ACC112 (cell line): Measurements from ENCODE around the gene AJM1.
"Not testable (repeated sequence)": the region's sequence is repeated elsewhere in the genome, so short reads cannot be mapped to it uniquely, and the experiment has no call there.

Experiments used
- H2AFZ ChIP-seq: fragments of 200-600 bp; sonication (generic); one replicate; pipeline ENCODE4 v1.6.0; 2017; ENCODE audit warnings: antibody characterized with exemption, low read length; ENCODE audit not compliant: unreplicated experiment
- H3K27ac ChIP-seq: fragments of 200-600 bp; sonication (generic); 2 replicates; pipeline ENCODE4 v1.5.1; 2014; ENCODE audit warnings: low read depth, mild to moderate bottlenecking, antibody characterized with exemption, low read length, moderate library complexity
- H3K27me3 ChIP-seq: fragments of 200-600 bp; sonication (generic); 2 replicates; pipeline ENCODE4 v1.6.1; 2014; ENCODE audit warnings: mild to moderate bottlenecking, antibody characterized with exemption, low read length, moderate library complexity, mixed read lengths; ENCODE audit not compliant: insufficient read depth
- H3K36me3 ChIP-seq: fragments of 200-600 bp; sonication (generic); 2 replicates; pipeline ENCODE4 v1.6.1; 2016; ENCODE audit warnings: mild to moderate bottlenecking, antibody characterized with exemption, low read length, moderate library complexity, mixed read lengths; ENCODE audit not compliant: insufficient read depth
- H3K4me1 ChIP-seq: fragments of 200-600 bp; sonication (generic); one replicate; pipeline ENCODE4 v1.6.1; 2016; ENCODE audit warnings: low read length, mixed read lengths; ENCODE audit not compliant: insufficient read depth, unreplicated experiment, control insufficient read depth
- H3K4me3 ChIP-seq: fragments of 200-600 bp; sonication (generic); 2 replicates; pipeline ENCODE4 v1.5.1; 2014; ENCODE audit warnings: mild to moderate bottlenecking, low read depth, low read length
- H3K79me2 ChIP-seq: fragments of 200-600 bp; sonication (generic); one replicate; pipeline ENCODE4 v1.6.0; 2016; ENCODE audit warnings: low read length; ENCODE audit not compliant: control insufficient read depth, unreplicated experiment, insufficient read depth

Gene AJM1

DNA sequence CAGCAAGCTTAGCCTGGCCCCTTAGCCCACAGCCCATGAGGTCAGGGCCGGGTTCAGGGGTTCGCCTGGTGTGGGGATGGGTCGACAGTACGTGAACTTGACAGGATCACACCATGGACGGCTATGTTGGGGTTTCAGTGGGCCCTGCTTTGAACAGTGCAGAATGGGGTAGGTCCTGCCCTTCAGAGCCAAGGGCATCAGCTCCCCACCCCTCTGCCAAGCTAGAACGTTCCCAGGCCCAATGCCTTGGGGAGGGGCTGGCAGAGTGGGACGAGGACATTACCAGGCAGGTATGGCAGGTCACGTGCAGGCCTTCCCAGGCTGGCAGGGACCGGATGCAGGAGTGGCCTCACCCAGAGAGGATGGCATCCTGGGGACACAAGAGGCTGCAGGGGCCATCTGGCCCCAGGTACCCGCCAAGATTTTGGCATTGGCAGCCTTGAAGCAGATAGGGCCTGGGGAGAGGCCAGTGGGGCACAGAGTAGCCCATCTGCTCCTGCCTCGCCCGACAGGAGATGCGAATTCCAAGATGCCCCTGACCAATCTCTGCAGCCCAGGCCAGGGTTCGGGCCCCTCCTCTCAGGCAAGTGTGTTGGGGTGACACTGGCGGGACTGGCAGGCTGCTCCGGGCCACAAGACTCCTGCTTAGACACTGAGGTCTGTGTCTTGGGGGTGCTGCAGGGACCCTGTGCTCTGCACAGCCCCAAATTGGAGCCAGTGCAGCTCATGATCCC lies 465 bp upstream of the AJM1 start:
- not testable (repeated sequence) for H3K36me3 ChIP-seq, H3K79me2 ChIP-seq, H3K27ac ChIP-seq, H3K4me3 ChIP-seq, H2AFZ ChIP-seq, H3K27me3 ChIP-seq
- peaks cover 20% of the 10 kb centered on the region for H3K4me1 ChIP-seq

DNA sequence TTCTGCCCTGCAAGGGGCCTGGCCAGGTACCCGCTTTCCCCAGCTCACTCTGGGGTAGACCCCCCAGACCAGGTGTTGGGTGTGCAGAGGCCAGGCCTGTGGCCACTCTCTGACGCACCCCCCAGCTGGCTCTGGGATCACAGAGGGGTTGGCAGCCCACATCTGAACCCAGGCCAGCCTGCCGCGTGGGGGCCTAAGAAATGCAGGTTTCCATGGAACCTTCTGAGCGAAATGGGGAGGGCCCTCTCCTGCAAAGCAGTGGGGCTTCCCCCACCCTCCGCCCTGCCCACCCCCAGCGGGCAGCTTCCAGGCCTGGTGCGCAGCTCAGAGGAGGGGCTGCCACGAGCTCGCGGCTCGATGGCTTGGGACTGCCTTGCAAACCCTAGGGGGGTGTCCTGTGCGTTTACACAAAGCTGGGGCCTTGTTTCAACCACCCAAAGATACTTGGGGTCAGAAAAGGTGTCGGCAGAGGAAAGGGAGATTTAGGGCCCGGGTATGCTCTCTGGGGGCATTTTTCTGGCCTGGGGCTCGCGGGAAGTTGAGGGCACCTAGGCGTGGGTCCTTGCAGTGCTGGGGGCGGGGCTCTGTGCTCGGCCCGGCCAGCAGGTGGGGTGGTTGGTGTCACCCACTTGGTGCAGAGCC lies 1.0 kb downstream of the AJM1 start:
- peaks cover 20% of the 10 kb centered on the region for H3K4me1 ChIP-seq
- H3K4me3 ChIP-seq, H3K27ac ChIP-seq: not testable (repeated sequence)

DNA sequence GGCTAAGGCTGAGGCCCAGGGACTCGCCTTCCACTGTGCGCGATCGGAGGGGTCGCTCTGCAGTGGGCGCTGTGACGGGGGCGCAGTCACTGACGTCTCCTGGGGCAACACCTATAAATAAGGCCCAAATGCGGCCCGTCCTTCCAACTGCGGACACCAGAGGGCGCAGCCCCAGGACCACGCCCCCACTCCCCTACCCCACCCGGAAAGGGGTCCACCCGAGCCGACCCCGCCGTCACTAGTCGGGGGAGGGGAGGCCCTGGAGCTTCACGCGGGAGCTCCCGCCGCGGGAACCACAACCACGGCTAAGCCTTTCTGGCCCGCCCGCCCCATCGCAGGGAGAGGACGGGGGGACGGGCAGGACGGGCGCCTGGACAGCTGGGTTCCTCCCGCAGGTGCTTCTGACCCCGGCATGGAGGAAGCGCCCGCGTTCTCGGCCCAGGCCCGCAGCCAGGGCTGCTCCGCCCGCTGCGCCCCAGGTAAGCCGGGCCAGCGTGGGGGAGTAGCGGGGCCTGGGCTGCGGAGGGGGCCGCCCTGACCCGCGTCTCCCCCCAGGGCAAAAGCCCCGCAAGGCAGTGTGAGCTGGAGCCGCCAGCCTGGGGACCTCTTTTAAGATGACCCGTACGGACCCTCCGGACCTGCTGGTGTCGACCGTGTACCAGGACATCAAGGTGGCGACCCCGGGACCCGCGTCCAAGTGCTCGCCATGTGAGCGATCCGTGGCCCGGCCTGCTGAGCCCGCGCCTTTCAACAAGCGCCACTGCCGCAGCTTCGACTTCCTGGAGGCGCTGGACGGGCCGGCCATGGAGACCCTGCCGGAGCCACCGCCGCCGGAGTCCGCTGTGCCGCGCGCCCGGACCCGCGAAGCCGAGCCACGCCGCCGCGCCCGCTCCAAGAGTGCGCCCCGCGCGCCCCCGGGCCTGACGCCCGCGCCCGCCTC lies 1.8 kb downstream of the AJM1 start:
- peaks cover 20% of the 10 kb centered on the region for H3K4me1 ChIP-seq
- not testable (repeated sequence) for H3K79me2 ChIP-seq, H3K27ac ChIP-seq, H2AFZ ChIP-seq, H3K4me3 ChIP-seq, H3K27me3 ChIP-seq, H3K36me3 ChIP-seq

More for the DNA sequence above, 1.0 kb downstream of the AJM1 start:
- not testable (repeated sequence) for H2AFZ ChIP-seq, H3K36me3 ChIP-seq, H3K79me2 ChIP-seq, H3K27me3 ChIP-seq

DNA sequence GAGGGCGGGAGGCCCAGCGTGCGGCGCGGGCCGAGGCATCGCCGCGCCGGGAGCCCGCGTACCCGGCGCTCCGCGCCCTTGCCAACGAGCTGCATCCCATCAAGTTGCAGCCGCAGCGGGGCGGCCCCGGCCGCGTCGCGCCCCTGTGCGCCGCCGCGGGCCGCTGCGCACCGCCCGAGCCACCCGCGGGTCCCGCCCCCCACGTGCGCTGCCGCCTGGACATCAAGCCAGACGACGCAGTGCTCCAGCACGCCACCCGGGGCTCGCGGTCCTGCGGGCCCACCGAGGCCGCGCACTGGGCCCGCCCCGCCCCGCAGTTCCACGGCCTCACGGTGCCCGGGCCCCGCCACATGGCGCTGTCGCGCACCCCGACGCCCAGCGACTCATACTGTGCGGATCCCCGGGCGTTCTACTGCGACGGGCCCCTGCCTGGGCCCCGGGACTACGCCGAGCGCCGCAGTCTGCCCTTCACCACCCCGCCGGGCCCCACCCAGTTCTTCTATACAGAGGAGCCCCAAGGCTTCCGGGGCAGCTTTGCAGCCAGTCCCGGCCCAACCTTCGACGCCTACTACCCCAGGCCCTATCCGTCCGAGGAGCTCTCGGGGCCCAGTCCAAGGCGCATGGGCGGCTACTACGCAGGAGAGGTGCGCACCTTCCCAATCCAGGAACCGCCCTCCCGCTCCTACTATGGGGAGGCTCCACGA lies 2.6 kb downstream of the AJM1 start:
- Histone ChIP-seq H3K27me3 (peaks cover 9% of the 10 kb centered on the region; the same call in 1 of the 2 replicates), H3K4me1 (peaks cover 20% of the 10 kb centered on the region), H3K36me3 (no peaks in the 10 kb centered on the region), H3K27ac (no peak overlapping the region), H3K4me3 (peak overlapping the region; percentile 91; the same call in 1 of the 2 replicates), H2AFZ (no peak overlapping the region), H3K79me2 (no peaks in the 10 kb centered on the region)

DNA sequence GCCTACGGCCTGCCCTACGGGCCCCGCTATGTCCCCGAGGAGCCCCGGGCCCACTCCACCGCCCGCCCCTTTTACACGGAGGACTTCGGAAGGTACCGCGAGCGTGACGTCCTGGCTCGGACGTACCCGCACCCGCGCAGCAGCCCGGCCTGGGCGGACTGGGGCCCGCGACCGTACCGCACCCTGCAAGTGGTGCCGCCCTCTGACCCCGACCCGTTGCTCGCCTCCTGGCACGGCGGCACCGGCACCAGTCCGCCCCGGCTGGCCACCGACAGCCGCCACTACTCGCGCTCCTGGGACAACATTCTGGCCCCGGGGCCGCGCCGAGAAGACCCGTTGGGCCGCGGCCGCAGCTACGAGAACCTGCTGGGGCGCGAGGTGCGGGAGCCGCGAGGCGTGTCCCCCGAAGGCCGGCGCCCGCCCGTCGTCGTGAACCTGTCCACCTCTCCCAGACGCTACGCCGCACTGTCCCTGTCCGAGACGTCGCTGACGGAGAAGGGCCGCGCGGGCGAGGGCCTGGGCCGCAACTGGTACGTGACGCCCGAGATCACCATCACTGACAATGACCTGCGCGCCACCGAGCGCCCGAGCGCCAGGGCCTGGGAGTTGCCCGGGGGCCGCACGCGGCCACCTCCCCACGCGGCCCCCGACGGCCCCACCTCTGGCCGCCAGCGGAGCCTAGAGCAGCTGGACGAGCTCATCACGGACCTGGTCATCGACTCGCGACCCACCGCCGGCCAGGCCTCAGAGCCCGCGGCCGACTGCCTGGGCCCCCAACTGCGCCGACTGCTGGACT lies 3.4 kb downstream of the AJM1 start:
- Histone ChIP-seq H3K4me3 (peak overlapping the region; percentile 91), H3K4me1 (peaks cover 22% of the 10 kb centered on the region), H3K27me3 (peaks cover 9% of the 10 kb centered on the region; the same call in 1 of the 2 replicates), H2AFZ (no peak overlapping the region), H3K36me3 (no peaks in the 10 kb centered on the region), H3K79me2 (no peaks in the 10 kb centered on the region), H3K27ac (no peak overlapping the region)

DNA sequence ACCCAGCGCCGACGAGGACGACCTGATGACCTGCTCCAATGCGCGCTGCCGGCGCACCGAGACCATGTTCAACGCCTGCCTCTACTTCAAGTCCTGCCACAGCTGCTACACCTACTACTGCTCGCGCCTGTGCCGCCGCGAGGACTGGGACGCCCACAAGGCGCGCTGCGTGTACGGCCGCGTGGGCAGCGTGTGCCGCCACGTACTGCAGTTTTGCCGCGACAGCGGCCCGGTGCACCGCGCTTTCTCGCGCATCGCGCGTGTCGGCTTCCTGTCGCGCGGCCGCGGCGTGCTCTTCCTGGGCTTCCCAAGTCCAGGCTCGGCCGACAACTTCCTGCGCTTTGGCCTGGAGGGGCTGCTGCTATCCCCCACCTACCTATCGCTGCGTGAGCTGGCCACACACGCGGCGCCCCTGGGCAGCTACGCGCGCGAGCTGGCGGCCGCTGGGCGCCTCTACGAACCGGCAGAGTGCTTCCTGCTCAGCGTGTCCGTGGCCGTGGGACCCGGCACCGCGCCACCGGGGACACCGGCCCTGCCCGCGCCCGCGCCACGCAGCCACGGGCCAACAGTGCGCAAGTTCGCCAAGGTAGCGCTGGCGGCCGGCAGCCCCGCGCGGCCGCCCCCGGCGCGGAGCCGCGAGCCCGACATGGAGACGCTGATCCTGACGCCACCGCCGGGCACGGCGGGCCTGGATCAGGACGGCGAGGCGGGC lies 4.3 kb downstream of the AJM1 start:
- Histone ChIP-seq H3K36me3 (no peaks in the 10 kb centered on the region), H2AFZ (no peak overlapping the region), H3K27ac (peak overlapping the region; percentile 21; the same call in 1 of the 2 replicates), H3K27me3 (peaks cover 9% of the 10 kb centered on the region; the same call in 1 of the 2 replicates), H3K4me1 (peaks cover 14% of the 10 kb centered on the region), H3K79me2 (no peaks in the 10 kb centered on the region), H3K4me3 (peak overlapping the region; percentile 91)

DNA sequence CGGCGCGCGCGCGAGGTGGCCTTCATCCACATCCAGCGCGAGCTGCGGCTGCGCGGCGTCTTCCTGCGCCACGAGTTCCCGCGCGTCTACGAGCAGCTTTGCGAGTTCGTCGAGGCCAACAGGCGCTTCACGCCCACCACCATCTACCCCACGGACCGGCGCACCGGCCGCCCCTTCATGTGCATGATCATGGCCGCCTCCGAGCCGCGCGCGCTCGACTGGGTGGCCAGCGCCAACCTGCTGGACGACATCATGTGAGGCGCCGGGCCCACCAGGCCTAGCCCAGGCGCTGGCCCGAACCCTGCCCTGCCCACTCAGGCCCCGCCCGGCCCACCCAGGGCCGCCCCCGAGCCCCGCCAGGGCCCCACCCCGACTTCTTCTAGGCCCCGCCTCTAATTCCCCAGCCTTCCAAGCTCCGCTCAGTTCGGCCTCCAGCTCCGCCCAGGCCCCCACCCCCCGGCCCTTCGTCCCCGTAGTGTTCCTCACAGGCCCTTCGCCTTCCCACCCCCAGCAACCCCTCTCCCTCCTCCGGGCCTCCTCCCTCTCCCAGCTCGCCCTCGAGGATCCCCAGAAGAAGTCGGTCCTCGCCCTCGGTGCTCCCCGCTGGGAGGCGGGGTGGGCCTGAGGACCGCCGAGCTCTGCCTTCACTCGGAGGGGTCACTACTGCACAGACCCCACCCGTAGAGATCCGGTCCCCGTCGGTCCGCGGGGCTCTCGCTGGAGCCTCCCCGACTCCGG lies 5.0 kb downstream of the AJM1 start:
- no peaks in the 10 kb centered on the region for H3K79me2 ChIP-seq
- H3K4me1 ChIP-seq, result peaks cover 8% of the 10 kb centered on the region
- H3K36me3 ChIP-seq, result no peaks in the 10 kb centered on the region
- peak overlapping the region; percentile 66 for H3K27ac ChIP-seq
- peak overlapping the region; percentile 91 for H3K4me3 ChIP-seq
- peak overlapping the region; percentile 51 for H2AFZ ChIP-seq
- peaks cover 9% of the 10 kb centered on the region; the same call in 1 of the 2 replicates for H3K27me3 ChIP-seq

DNA sequence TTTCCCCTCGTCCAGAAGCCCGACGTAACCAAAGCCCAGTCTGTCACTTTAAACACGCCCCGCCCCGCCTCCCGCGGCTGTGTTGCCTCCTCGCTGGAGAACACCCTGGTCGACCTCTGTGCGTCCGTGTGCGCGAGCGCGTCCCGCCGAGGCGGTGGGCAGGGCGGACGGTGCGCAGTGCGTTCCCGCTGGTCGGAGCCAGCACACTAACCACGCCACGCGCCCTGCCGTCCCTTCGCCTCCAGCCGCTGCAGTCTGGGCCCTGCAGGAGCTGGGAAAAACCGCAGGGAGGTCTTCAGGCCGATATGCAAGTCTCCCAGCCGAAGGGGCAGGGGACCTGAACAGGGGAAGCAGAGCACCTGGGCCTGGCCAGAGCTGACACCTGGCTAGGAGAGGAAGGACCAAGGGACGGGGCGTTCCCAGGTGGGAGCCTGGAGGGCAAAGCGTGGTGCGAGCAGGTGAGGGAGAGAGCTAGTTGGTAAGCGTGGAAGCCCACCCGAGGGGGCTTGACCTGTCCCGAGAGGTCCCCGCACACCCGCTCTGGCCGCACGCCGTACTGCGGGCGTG lies 5.6 kb downstream of the AJM1 start:
- Histone ChIP-seq H2AFZ (peak overlapping the region; percentile 51), H3K27me3 (peaks cover 9% of the 10 kb centered on the region; the same call in 1 of the 2 replicates), H3K79me2 (no peaks in the 10 kb centered on the region), H3K4me1 (peaks cover 8% of the 10 kb centered on the region), H3K4me3 (peak overlapping the region; percentile 91), H3K36me3 (no peaks in the 10 kb centered on the region), H3K27ac (peak overlapping the region; percentile 86)
